Esophagus muscularis mucosa (tissue), 4 donors: ENCODE data around the gene UBE4A.

ENCODE experiments used
- EP300 ChIP-seq: sonication (generic); formaldehyde crosslinking; IDR thresholded peaks from one replicate; pipeline ENCODE4 v1.6.1; 2017; ENCODE audit warnings: antibody characterized with exemption
- POLR2A ChIP-seq: fragments of 450-650 bp; IDR thresholded peaks from one replicate; pipeline ENCODE4 v1.6.1; 2017; ENCODE audit warnings: antibody characterized with exemption, moderate library complexity, mild to moderate bottlenecking, low read depth
- POLR2AphosphoS5 ChIP-seq, 2 donors: sonication (generic); formaldehyde crosslinking; IDR thresholded peaks; one replicate each; pipeline ENCODE4 v1.6.1; 2017; ENCODE audit warnings: antibody characterized with exemption in 2 of 2
- TF ChIP-seq, protein P1 (sequence below), 3 experiments: fragments of 200-600 bp in 2 of 3; fragments of 450-650 bp in 1 of 3; sonication (generic) in 2 of 3; IDR thresholded peaks; one replicate each; pipeline ENCODE4 v1.5.1; 2017 to 2019; ENCODE audit warnings: antibody characterized with exemption in 3 of 3, mild to moderate bottlenecking in 2 of 3, moderate library complexity in 1 of 3

DNA sequence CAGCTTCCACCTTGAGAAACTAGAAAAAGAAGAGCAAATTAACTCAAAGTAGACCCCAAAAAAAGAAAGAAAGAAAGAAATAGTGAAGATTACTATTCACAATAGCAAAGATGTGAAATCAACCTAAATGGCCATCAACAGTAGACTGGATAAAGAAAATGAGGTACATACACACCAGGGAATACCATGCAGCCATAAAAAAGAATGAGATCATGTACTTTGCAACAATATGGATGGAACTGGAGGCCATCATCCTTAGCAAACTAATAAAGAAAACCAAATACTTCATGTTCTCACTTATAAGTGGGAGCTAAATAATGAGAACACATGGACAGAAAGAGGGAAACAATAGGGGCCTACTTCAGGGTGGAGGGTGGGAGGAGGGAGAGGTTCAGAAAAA, 30.7 kb upstream of the UBE4A start:
- TF ChIP-seq, protein P1, sequence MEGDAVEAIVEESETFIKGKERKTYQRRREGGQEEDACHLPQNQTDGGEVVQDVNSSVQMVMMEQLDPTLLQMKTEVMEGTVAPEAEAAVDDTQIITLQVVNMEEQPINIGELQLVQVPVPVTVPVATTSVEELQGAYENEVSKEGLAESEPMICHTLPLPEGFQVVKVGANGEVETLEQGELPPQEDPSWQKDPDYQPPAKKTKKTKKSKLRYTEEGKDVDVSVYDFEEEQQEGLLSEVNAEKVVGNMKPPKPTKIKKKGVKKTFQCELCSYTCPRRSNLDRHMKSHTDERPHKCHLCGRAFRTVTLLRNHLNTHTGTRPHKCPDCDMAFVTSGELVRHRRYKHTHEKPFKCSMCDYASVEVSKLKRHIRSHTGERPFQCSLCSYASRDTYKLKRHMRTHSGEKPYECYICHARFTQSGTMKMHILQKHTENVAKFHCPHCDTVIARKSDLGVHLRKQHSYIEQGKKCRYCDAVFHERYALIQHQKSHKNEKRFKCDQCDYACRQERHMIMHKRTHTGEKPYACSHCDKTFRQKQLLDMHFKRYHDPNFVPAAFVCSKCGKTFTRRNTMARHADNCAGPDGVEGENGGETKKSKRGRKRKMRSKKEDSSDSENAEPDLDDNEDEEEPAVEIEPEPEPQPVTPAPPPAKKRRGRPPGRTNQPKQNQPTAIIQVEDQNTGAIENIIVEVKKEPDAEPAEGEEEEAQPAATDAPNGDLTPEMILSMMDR (IDR thresholded peaks at IDR 0.05), result no peak
- TF ChIP-seq EP300 (no peak), POLR2AphosphoS5 (IDR thresholded peaks at IDR 0.05) (no peak), POLR2A (no peak)
